Measurements from ENCODE around the gene DCUN1D2. TPM values are rescaled to one million over a fixed set of nuclear protein-coding genes. Genes with fewer than 3 reads are reported as not detected.

DCUN1D2 gene
- total RNA-seq, 1 donor from 2014 or later: 14.2 TPM

- DNase-seq (ENCODE audit: low read depth): no peak
- no peak for TF ChIP-seq CTCF (IDR thresholded peaks at IDR 0.05; ENCODE audit: insufficient read depth, low read length, severe bottlenecking)
- FAIRE-seq: no peak
- H3K27me3 ChIP-seq (ENCODE audit: control insufficient read depth, insufficient read depth, low read length): no peaks in the 10 kb centered on the region
- no peak overlapping the region for H3K4me3 ChIP-seq (ENCODE audit: low read depth, low read length)
- peaks cover 10% of the 10 kb centered on the region for H3K36me3 ChIP-seq (ENCODE audit: control insufficient read depth, insufficient read depth, low read length)
Measured at GRCh38 chr13:113477724-113478123, 12.8 kb downstream of the DCUN1D2 start.

- H3K27me3 ChIP-seq (ENCODE audit: control insufficient read depth, insufficient read depth, low read length): no peaks in the 10 kb centered on the region
- H3K36me3 ChIP-seq (ENCODE audit: control insufficient read depth, insufficient read depth, low read length): peaks cover 11% of the 10 kb centered on the region
- FAIRE-seq (no peak), DNase-seq (ENCODE audit: low read depth) (no peak)
- no peak overlapping the region for H3K4me3 ChIP-seq (ENCODE audit: low read depth, low read length)
- no peak for TF ChIP-seq CTCF (IDR thresholded peaks at IDR 0.05; ENCODE audit: insufficient read depth, low read length, severe bottlenecking)
Measured at GRCh38 chr13:113476811-113477210, 13.7 kb downstream of the DCUN1D2 start.

- TF ChIP-seq CTCF (IDR thresholded peaks at IDR 0.05; ENCODE audit: insufficient read depth, low read length, severe bottlenecking): no peak
- FAIRE-seq (peak; percentile 62), DNase-seq (ENCODE audit: low read depth) (no peak)
- peaks cover 11% of the 10 kb centered on the region for H3K36me3 ChIP-seq (ENCODE audit: control insufficient read depth, insufficient read depth, low read length)
- no peak overlapping the region for H3K4me3 ChIP-seq (ENCODE audit: low read depth, low read length)
- H3K27me3 ChIP-seq (ENCODE audit: control insufficient read depth, insufficient read depth, low read length): no peaks in the 10 kb centered on the region
Measured at GRCh38 chr13:113475911-113476310, 14.6 kb downstream of the DCUN1D2 start.

GRCh38 chr13:113475280-113475679, 15.2 kb downstream of the DCUN1D2 start:
- TF ChIP-seq CTCF (IDR thresholded peaks at IDR 0.05; ENCODE audit: insufficient read depth, low read length, severe bottlenecking): no peak
- no peak overlapping the region for H3K4me3 ChIP-seq (ENCODE audit: low read depth, low read length)
- DNase-seq (ENCODE audit: low read depth) (no peak), FAIRE-seq (peak; percentile 84)
- H3K36me3 ChIP-seq (ENCODE audit: control insufficient read depth, insufficient read depth, low read length): peaks cover 11% of the 10 kb centered on the region
- H3K27me3 ChIP-seq (ENCODE audit: control insufficient read depth, insufficient read depth, low read length): no peaks in the 10 kb centered on the region

GRCh38 chr13:113474179-113474578, 16.3 kb downstream of the DCUN1D2 start:
- DNase-seq (ENCODE audit: low read depth) (no peak), FAIRE-seq (no peak)
- Histone ChIP-seq H3K27me3 (ENCODE audit: control insufficient read depth, insufficient read depth, low read length) (no peaks in the 10 kb centered on the region), H3K36me3 (ENCODE audit: control insufficient read depth, insufficient read depth, low read length) (peaks cover 9% of the 10 kb centered on the region), H3K4me3 (ENCODE audit: low read depth, low read length) (no peak overlapping the region)
- TF ChIP-seq CTCF (IDR thresholded peaks at IDR 0.05; ENCODE audit: insufficient read depth, low read length, severe bottlenecking): no peak

GRCh38 chr13:113472355-113473025, 18.0 kb downstream of the DCUN1D2 start:
- H3K36me3 ChIP-seq (ENCODE audit: control insufficient read depth, insufficient read depth, low read length): peaks cover 6% of the 10 kb centered on the region

More at GRCh38 chr13:113472355-113473025, 18.0 kb downstream of the DCUN1D2 start:
- no peak for DNase-seq (ENCODE audit: low read depth)
- no peak for FAIRE-seq
- TF ChIP-seq CTCF (IDR thresholded peaks at IDR 0.05; ENCODE audit: insufficient read depth, low read length, severe bottlenecking): no peak
- Histone ChIP-seq H3K4me3 (ENCODE audit: low read depth, low read length) (no peak overlapping the region), H3K27me3 (ENCODE audit: control insufficient read depth, insufficient read depth, low read length) (no peaks in the 10 kb centered on the region)

Data from bronchial epithelial cell (primary cell).